H1 (cell line): ENCODE measurements around the gene GPR180. TPM values are rescaled to one million over a fixed set of nuclear protein-coding genes. Genes with fewer than 3 reads are reported as not detected.

Experiments
- CBX5 ChIP-seq: fragments of 300-800, 300-1000 bp; sonication (generic); IDR thresholded peaks from 2 replicates; pipeline ENCODE4 v1.7.1; 2016; ENCODE audit warnings: antibody characterized with exemption, low read length, low read depth
- CHD2 ChIP-seq: IDR thresholded peaks from 2 replicates; pipeline ENCODE4 v1.6.1; 2012; ENCODE audit warnings: low read length, improper control_type of control experiment
- CHD7 ChIP-seq: fragments of 300-600 bp; sonication (generic); IDR thresholded peaks from 2 replicates; pipeline ENCODE4 v1.7.1; 2012; ENCODE audit warnings: low read length, moderate library complexity, mild to moderate bottlenecking, inconsistent platforms; ENCODE audit not compliant: insufficient replicate concordance
- E2F6 ChIP-seq: IDR thresholded peaks from 2 replicates; pipeline ENCODE4 v1.6.1; 2012; ENCODE audit warnings: inconsistent platforms
- EGR1 ChIP-seq: IDR thresholded peaks from 2 replicates; pipeline ENCODE4 v1.6.1; 2011; ENCODE audit warnings: low read depth, low read length, borderline replicate concordance
- EZH2 ChIP-seq: fragments of 200-600 bp; sonication (generic); IDR thresholded peaks from 2 replicates; pipeline ENCODE4 v1.7.1; 2012; ENCODE audit warnings: low read depth, mild to moderate bottlenecking, moderate library complexity, low read length, inconsistent platforms; ENCODE audit not compliant: severe bottlenecking
- KDM4A ChIP-seq: IDR thresholded peaks from one replicate; pipeline ENCODE4 v1.7.1; 2012; ENCODE audit warnings: low read depth, mild to moderate bottlenecking, moderate library complexity, low read length, inconsistent platforms; ENCODE audit not compliant: severe bottlenecking
- SIN3A ChIP-seq, 2 experiments: IDR thresholded peaks in 1 of 2; conservative IDR thresholded peaks in 1 of 2; 2 replicates each; pipeline ENCODE4 v1.6.1; 2011 to 2012; ENCODE audit warnings: low read length in 2 of 2, improper control_type of control experiment in 1 of 2, low read depth in 1 of 2, mild to moderate bottlenecking in 1 of 2
- SIRT6 ChIP-seq: IDR thresholded peaks from one replicate; pipeline ENCODE4 v1.7.1; 2012; ENCODE audit warnings: low read length, inconsistent platforms
- USF2 ChIP-seq: IDR thresholded peaks from 2 replicates; pipeline ENCODE4 v1.6.1; 2011; ENCODE audit warnings: low read length, improper control_type of control experiment
- polyA plus RNA-seq, 7 experiments: library from polyadenylated mRNA; depleted of rRNA in 3 of 7; stranded (reverse) in 5 of 7; unstranded in 2 of 7; fragments of >200 nt in 5 of 7; fragments of 200-250 nt in 2 of 7; gene quantifications; 1 replicate in 5 of 7; 2 replicates in 1 of 7; 4 replicates in 1 of 7; pipeline versions ENCODE4 v1.2.1 to v1.2.3, GENCODE V29; 2011 to 2013; ENCODE audit warnings: missing spikeins in 2 of 7, mixed read lengths in 2 of 7
- total RNA-seq: library from RNA; stranded (reverse); fragmentation: NEBNext Ultra II Directional; extraction: Animal tissue kit (Norgen Biotek cat#: 25700); gene quantifications from 2 replicates; pipeline ENCODE4 v1.2.1, GENCODE V29; 2021

GPR180 gene
- total and polyA plus RNA-seq, 2 of the 8 experiments (the other 6 are each of a cell fraction or from before 2014, with no cell fraction given): 1.8 to 4.8 TPM

- TF ChIP-seq CHD7 (no peak), CBX5 (no peak), KDM4A (no peak), SIN3A (conservative IDR thresholded peaks at IDR 0.05 in 1 of 2, IDR thresholded peaks at IDR 0.05 in 1 of 2; ENCODE audit: low read depth in 1 of 2, low read length in 2 of 2) (no peak), EGR1 (no peak), CHD2 (no peak), E2F6 (no peak), EZH2 (no peak), SIRT6 (no peak), USF2 (no peak)
Measured at GRCh38 chr13:94583926-94584325, 17.7 kb upstream of the GPR180 start (continued).
